Dermis blood vessel endothelial cell (primary cell): Measurements from ENCODE around the gene DNAJC17. TPM values are rescaled to one million over a fixed set of nuclear protein-coding genes. Genes with fewer than 3 reads are reported as not detected.
A peak's percentile ranks its signal among the peaks of the same experiment; 100 is the strongest.

Experiments
- DNase-seq: peaks from one replicate; pipeline ENCODE4 v3.0.0; 2010
- total RNA-seq: library from RNA; depleted of rRNA; stranded (reverse); fragments of >200 nt; gene quantifications from 2 replicates; pipeline ENCODE4 v1.2.3, GENCODE V29; 2014

Gene DNAJC17
- total RNA-seq, 1 donor from 2014 or later, result 21.6 TPM

DNA sequence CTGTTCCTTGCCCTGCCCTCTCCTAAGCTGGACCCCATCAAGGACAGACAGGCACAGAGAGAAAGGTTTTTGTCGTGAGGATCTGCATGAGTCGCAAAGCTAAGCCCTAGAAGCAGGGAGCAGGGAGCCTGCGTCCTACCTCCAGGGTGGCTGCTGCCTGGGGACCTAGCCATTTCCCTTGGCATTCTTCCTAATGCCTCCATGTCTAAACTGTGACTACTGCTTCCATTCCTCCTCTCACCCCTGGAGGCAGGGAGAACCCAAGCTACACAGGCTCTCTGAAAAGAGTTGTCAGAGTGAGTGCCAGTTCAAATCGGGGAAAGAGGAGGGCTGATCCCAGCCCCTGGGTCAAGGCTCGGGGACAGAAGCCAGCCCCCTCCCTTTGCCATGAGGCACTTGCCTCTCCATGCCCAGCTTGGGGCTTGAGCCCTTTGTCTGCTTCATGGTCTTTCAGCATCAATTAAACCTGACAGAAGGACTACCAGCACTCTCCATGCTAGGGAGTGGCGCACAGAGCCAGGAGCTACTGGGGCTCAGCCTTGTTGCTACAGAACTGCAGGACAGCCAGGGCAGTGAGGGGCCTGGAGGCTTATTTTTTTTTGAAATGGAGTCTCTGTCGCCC, 41.0 kb downstream of the DNAJC17 start:
- no peak for DNase-seq

DNA sequence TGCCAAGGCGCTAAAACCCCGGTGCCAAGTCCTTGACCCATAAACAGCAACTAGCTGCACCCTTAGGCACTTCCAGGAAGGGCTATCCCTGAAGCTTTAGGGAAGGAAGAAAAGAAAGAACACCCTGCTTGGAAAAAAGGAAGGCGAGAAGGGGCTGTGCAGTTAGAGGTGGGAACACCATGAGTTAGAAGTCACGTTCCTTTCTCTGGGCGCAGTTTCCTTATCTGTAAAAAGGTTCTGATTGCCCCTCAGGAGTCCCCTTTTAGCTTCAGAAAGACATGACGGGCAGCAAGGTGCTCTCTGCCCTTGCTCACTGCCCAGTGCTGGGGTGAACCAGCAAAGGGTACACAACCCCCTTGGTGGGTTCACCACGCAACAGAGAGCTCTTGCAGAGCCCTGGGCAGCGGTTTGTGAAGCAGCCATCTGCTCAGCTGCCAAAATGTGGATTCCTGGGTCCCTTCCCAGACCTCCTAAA, 42.6 kb downstream of the DNAJC17 start:
- no peak for DNase-seq

DNA sequence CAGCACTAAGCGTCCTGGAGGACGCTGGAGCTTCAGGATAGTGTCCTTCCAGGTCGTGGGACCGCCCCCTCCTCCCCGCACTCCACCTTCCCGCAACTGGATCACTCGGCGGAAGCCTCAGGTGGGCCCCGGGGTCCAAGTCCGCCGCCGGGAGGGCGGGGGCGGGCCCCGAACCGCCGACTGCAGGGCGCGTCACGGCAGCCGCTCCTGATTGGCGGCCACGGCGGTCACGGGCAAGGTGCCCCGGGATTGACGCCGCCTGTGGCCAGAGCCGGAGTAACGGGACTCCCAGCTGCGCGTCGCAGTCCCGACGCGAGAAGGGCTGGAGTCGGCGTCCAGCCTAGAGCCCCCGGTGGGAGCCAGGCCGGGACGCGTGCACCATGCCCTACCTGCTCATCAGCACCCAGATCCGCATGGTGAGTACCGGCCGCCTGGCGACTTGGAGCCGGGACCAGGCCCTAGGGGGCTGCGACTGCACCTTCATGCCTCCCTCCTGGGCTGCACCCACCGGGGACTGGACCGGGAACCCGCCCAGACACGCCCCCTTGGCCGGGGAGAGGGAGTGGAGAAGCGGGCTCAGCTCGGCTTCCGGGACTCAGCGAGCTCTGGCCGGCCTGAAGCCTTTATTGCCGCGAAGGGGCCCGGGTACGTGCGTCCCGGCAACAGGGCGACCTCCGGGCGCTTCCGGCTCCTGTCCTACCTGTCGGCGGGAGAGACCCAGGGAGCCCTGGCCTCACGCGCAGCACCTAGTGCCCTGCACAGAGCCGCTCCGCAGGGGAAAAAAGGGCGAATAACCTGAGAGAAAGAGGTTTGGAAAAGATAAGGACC, 43.3 kb downstream of the DNAJC17 start, which contains the start of gene GCHFR:
Gene GCHFR (plus strand): TSS at position 268 of the 828 bp plus-strand sequence. CDS start 113 bp downstream, at position 381.
- DNase-seq, result peak; percentile 79

DNA sequence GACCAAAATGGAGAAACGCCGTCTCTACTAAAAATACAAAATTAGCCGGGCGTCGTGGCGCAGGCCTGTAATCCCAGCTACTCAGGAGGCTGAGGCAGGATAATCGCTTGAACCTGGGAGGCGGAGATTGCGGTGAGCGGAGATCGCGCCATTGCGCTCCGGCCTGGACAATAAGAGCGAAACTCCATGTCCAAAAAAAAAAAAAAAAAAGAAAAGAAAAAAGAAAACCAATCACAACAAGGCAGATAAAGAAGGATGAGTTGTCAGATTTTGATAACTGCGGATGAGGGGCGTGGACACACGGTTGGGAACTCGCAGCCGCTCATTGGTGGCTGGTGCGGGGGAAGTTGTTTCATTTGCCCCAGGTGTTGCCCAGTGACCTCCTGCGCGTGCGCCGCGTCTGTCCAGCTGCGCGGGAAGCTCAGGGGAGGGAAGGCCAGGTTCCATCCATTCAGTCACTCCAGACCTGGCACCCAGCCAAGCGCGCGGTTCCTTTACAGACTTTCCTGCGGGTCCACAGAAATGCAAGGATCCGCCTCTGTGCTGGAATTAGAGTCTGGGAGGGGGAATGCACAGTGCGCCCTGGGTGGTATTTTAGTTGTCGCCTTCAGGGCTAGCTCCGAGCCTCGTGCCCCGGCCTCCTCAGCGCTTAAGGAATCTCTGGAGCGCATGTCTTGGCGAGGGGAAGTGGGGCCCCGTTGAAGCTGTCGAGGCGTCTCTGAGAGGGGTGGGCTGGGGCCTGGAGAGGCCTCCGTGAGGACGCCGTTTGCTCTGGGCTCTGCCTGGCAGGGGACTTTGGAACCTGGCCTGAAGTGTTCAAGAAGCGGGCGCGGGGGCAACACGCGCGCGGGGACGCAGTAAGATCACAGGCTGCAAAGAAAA, 44.1 kb downstream of the DNAJC17 start:
- DNase-seq, result peak; percentile 71

DNA sequence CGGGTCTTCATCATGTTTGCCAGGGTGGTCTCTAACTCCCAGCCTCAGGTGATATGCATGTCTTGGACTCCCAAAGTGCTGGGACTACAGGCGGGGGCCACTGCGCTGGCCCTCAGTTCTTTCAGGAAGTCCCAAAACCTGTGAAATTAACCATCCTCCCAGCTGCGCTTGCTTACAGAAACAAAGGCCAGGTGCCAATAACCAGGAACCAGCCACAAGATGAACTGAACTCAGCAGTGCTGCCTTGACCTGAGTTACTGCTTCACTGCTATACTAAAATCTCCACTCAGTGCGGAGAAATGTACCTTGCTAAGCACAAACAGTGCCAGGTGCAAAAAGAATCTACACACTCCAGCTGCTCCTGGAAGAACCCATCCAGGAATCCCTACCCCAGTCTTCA, 47.3 kb downstream of the DNAJC17 start:
- no peak for DNase-seq

DNA sequence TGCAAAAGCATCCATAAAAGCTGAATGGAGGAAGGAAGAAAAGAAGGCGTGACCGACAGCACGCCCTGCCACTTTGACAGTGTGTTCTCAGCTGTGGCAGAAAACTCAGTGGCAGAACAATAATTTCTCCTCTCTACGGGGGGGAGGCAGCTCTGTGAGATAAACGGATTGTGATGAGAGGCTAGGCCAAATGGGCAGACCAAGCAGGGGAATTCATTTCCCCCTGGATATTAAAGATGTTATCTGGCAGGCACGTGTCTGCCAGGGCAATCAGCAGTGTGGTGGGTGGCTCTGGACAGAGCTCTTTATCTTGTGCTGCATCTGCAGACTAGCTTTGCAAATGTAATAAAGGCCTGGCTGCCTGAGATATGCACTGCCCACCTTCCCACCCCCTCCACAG, 50.3 kb downstream of the DNAJC17 start:
- DNase-seq, result no peak

DNA sequence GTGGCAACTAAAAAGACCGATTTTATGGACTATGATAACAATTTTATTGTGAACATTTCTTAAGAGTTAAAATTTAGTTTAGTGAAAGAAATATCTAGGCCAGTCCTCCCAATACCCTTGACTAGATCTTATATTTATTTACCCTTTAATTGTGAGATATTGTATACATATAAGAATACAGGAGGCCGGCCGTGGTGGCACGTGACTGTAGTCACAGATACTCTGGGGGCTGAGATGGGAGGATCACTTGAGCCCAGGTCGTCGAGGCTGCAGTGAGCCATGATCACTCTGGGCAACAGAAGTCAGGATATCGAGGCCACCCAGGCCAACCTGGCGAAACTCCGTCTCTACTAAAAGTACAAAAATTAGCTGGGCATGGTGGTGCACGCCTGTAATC, 51.5 kb downstream of the DNAJC17 start:
- DNase-seq, result no peak

DNA sequence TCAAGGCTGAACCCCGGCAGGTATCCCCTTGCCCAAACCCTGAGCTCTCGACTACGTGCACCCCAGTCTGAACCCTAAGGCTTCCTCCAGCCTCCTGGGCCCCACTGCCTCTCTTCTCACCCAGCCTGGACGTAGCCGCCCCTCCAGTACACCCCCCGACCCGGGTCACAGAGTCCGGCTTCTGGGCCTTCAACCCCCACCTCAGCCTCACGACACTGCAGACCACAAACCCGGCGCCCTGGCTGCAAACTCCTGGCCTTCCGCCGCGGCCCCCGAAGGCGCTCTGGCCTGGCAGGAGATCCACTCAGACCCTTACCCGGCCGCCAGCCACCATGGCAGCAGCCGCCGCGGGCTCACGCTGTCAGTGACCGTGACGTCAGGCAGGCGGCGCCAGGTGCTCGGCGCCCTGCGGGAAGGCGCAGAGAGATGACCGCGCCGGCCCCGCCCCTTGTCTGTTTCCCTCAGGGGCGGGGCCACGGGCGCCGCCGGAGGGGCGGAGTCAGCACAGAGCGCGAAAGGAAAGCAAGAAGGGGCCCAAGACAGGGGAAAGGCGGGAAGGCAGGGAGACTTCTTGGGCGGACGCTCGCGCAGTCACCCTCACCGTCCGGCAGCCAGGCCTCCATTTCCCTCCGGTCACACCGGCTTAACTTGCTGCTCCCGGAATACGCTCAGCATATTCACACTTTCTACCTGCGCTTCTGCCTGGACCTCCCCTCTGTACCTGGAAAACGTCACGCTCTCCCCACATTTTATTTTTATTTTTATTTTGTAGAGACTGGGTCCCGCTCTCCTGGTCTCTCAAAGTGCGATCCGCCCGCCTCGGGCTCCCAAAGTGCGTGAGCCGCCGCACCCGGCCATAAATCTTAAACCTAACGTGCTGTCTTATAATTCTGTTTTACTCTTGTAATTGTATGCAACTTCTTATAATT, 52.1 kb downstream of the DNAJC17 start, which contains the start of gene RMDN3:
Gene RMDN3 (minus strand): TSS at position 372 of the 929 bp plus-strand sequence. CDS start 471 bp downstream, outside the sequence.
- peak; percentile 96 for DNase-seq

DNA sequence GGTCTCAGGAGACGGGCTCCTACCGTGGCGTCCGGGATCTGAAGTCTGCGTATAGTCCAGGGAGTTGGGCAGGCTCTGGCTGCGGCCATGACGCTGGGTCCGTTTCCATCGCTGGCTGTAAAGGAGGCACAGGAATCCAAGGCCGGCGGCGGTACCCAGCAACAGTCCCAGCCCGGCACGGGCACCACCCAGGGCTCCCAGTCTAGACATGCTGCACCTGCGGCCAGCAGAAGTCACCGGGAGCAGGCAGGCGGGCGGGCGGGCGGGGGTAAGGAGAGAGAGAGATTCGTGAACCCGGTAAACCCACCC, 52.7 kb downstream of the DNAJC17 start:
- DNase-seq, result peak; percentile 54

DNA sequence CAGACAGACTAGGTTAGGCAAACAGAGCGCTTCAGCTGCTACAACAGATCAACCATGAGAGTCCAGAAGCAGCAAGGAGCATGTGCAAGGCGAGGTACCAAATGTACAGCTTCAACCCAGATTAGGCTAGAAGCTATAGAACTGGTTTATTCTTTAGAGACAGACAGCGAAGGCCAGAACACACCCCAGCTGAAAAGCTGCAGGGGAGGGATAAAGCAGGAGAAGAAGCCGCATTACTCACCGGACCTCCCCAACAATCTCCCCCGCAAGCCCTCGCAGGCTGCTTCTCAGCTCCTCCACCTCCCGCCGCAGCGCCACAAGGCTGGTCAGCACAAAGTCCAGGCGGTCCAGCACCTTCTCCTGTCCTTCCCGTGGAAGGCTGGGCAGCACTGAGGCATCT, 55.5 kb downstream of the DNAJC17 start:
- DNase-seq, result no peak

DNA sequence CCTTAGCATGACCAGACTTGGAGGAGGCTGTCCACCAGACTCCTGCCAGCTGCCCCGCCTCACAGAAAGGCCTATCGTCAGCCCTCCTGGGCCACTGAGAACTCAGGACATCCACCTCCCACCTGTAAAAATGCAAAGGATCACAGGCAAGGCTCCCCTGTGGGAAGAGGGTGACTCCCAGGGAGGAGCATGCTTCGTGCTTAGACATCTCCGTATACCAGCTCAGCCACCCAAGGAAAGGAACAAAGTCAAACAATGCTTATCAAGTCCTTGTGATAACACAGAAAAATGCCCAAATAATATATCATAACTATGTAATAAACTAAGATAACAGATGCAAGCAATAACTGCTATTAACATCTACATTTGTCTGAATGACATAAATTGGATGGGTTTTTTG, 56.4 kb downstream of the DNAJC17 start:
- DNase-seq, result no peak

DNA sequence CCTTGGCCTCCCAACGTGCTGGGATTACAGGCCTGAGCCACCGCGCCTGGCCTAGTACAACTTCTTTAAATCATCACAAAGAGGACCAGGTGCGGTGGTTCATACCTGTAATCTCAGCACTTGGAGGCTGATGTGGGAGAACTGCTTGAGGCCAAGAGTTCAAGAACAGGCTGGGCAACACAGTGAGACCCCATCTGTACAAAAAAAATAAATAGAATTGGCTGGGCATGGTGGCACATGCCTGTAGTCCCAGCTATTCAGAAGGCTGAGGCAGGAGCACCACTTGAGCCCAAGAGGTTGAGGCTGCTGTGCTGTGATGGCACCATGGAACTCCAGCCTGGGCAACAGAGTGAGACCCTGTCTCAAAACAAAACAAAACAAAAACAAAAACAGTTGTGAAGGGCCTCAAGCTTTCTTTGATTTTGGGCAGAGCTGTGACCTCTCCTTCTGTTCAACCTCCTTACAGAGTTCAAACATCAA, 58.1 kb downstream of the DNAJC17 start:
- DNase-seq, result no peak

DNA sequence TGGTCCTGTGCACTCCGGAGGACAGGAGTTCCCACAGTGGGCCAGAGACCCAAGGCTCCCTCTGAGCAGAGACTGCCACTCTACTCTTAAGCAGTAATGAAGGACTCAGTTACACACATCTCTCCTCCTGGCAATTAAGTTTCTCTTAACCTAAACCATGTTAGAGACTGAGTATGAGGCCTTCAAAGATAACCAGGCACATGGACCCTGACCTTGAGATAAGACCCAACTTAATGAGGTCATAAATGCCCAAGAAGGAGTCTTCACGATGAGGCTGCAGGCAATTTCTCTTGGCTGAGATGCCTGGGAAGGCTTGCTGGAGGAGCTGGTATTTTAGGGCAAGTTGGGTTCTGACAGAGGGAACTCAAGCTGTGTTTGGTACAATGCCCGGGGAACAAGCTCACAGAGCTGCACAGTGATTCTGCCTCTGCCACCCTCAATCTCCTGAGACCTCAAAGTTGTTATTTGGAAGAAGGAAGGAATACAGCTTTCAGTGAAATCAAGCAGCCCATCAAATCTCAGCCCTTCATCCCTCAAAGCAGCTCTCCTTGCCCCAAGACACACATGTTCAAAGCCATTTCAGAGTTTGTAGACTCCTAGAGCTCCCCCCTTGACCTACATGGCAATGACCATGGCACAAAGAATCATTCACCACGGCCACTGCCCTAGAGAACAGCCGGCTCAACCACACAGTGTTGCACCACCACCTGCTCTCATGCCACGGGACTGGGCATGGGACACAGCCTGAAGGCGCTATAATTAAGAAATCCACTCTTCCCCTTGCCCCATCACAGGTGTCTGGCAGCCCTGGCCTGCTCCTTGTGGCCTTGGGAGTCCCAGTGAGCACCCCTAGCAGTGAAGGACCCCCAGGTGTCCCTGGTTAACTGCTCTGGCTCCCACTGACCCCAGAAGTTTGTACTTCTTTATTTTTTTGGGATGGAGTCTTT, 59.3 kb downstream of the DNAJC17 start:
- DNase-seq, result no peak

DNA sequence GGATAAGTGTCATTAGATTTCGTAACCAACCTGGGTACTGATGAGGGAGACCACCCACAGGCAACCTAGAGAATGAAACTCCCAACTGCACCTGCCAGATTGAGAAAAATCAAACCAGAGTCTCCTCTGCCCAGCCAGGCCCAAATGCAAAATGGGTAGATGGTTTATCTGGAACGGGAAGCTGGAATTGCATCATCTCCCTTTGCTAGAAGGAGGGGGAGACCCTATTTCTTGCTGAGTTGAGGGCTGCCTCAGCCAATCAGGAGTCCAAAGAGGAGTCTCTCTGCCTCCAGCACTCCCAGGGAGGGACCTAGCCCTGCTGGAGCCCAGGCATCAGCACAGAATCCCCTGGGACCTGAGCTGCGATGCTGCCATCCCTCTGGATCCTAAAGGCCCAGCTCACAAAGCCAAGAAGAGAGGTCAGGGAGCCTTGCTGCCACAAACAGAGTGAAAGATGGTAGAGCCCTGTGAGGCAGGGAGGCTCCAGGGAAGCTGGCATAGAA, 60.3 kb downstream of the DNAJC17 start:
- DNase-seq, result no peak

DNA sequence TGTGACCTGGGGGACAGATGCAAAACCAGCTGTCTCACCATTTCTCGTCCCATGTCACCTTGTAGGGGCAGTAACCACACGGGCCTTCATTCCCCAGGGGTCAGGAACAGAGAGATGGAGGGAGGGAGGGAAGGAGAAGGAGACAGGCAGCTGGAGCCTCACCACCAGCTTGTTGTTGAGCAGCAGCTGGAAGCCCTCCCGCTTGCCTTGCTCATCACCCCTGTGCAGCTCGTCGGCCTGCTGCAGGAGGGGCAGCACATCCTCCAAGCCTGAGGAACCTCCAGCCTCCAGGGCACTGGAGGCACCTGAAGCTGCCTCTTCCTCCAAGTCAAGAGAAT, 62.5 kb downstream of the DNAJC17 start:
- DNase-seq, result no peak

DNA sequence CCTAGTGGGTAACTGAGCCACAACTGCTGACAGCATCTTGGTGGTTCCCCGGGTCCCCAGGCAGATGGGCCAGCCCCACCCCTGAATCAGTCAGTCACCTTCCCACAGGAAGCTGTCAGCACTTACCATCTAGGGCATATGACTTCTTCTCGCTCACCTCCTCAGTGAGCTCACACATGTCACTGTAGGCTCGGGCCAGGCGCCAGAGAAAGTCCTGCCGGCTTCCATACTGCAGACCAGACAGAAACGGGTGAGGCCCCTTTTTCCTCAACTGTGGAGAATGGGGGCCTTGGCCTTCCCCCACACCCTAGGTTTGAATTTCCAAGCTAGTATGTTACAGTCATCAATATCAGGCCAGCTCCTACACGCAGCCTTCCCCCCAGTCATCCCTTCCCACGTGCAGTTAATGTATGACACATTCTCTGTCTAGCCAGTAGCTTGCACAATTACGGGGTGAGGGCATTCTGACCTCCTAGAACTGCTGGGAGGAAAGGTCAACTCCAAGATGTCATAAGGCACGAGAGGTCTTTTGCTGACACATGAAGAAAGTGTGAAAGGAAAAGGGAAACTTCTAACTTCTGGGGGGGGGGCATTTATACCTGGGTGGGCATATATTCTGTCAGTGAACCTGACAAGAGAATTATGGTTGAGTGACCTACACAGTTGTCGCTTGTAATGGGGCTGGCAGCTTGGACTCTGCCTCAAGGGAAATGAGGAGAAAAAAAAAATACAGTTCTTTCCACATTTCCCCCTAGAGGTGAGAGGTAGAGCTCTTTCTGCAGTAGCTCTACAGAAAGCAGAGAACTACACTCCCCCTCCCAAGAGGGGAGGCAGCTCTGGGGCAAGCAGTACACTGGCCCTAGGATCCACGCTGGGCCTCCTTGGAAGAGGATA, 63.1 kb downstream of the DNAJC17 start:
- no peak for DNase-seq

DNA sequence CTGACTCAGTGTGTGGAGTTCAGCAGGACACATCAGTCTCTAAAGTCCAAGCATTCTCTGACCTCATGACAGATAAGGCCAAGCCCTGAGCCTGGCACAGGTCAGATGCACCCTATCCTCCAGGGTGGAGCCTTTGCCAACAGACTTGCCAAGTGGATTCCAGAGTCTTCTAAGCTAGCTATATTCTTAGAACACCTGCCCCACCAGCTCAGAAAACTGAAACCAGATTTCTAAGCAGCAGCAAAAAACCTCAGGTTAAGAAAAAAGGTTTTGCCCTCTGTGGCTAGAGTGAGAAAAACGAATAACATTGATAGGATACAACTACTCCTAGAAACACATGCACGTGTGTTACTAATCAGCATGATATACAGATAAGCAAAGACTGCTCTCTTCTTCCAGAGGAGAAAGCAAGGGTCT, 63.8 kb downstream of the DNAJC17 start:
- no peak for DNase-seq

DNA sequence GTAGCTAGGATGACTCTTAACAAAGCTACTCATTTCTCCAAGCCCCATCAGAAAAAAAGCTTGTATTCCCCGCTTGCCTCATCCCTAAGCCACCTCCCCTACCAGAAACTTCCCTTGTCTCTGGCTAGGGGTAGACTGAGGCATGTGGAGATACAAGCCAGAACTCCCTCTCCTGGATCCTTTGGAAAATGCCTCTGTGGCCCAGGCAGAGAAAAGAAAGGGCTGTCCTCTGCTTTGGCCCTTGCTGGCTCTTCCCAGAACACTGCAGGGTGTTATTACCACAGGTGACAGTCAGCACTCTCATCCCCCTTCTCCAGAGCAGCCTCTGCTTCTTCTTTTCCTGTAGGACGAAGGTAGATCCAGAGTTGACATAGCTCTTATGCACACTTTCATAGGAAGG, 67.4 kb downstream of the DNAJC17 start:
- DNase-seq, result peak; percentile 41

DNA sequence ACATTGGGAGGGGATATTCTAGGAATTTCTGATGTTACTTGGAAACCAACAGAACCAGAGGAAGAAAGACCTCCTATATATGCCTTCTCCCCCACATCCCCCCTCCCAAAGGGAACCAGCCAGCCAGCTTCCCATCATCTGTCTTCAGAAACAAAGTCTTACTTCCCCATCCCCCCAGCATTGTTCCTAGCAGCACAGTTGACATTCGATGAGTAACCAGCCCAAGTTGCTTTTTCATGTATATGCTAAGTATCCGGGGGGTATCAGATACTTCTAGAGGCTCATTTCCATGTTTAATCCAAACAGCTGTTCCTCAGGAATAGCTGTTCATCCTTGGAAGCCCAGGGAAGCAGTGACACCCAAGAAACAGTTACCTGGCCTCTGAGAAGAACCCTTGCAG, 68.2 kb downstream of the DNAJC17 start:
- DNase-seq, result no peak
